Measurements from ENCODE around the gene CCDC61. TPM values are rescaled to one million over a fixed set of nuclear protein-coding genes. Genes with fewer than 3 reads are reported as not detected.

Gene CCDC61
- total RNA-seq, 1 experiment from 2014 or later = 6.3 TPM

- Histone ChIP-seq H3K4me3 (ENCODE audit: low read length) (no peak overlapping the region), H3K9me3 (ENCODE audit: low read length) (0 out of 2 replicates have a peak, but pooled peaks cover 4% of the 10 kb centered on the region), H2AFZ (ENCODE audit: low read length) (no peak overlapping the region), H3K36me3 (ENCODE audit: low read depth, low read length) (no peaks in the 10 kb centered on the region), H3K4me1 (ENCODE audit: insufficient read depth, low read length) (peaks cover 9% of the 10 kb centered on the region; the same call in 1 of the 2 replicates), H3K79me2 (ENCODE audit: low read length) (no peaks in the 10 kb centered on the region), H3K4me2 (ENCODE audit: low read length) (no peak overlapping the region), H4K20me1 (ENCODE audit: low read length) (no peaks in the 10 kb centered on the region), H3K27ac (ENCODE audit: low read length) (no peak overlapping the region), H3K9ac (ENCODE audit: low read length) (no peak overlapping the region), H3K27me3 (ENCODE audit: low read length) (peaks cover 21% of the 10 kb centered on the region; the same call in 1 of the 2 replicates), H3F3A (ENCODE audit: low read length, unreplicated experiment) (no peaks in the 10 kb centered on the region), H3K9me2 (replicated peaks; ENCODE audit: low read length) (no peaks in the 10 kb centered on the region)
- intact Hi-C loops (cut with micrococcal nuclease) = no loop called here
- ChIA-PET CTCF (no interaction called here), POLR2A (ENCODE audit: unreplicated experiment) (no interaction called here)
- TF ChIP-seq EZH2 (IDR thresholded peaks at IDR 0.05; ENCODE audit: low read length, unreplicated experiment) = no peak
- TF ChIP-seq EZH2phosphoT487 (IDR thresholded peaks at IDR 0.05; ENCODE audit: borderline replicate concordance, low read length) = no peak
- no peak for TF ChIP-seq CTCF (conservative IDR thresholded peaks at IDR 0.05; ENCODE audit: low read depth, low read length)
- BruUV-seq (replicated peaks) = no TSS peak
- no peak for DNase-seq
- ATAC-seq = no peak
Observed at GRCh38 chr19:46043519-46043918, 48.3 kb downstream of the CCDC61 start.

- ATAC-seq (no peak), DNase-seq (no peak)
- H3K9me2 ChIP-seq (replicated peaks; ENCODE audit: low read length) = no peaks in the 10 kb centered on the region
- H3K27ac ChIP-seq (ENCODE audit: low read length) = no peak overlapping the region
- TF ChIP-seq CTCF (conservative IDR thresholded peaks at IDR 0.05; ENCODE audit: low read depth, low read length) (peak; percentile 33; the same call in 1 of the 2 replicates), EZH2phosphoT487 (IDR thresholded peaks at IDR 0.05; ENCODE audit: borderline replicate concordance, low read length) (no peak)
- H4K20me1 ChIP-seq (ENCODE audit: low read length) = no peaks in the 10 kb centered on the region
- H3K36me3 ChIP-seq (ENCODE audit: low read depth, low read length) = no peaks in the 10 kb centered on the region
- H3K79me2 ChIP-seq (ENCODE audit: low read length) = no peaks in the 10 kb centered on the region
- H3K4me1 ChIP-seq (ENCODE audit: insufficient read depth, low read length) = no peaks in the 10 kb centered on the region
- CTCF ChIA-PET = no interaction called here
- H3K4me3 ChIP-seq (ENCODE audit: low read length) = no peak overlapping the region
- H3K27me3 ChIP-seq (ENCODE audit: low read length) = peaks cover 32% of the 10 kb centered on the region; the same call in 1 of the 2 replicates
- no peak overlapping the region for H3K4me2 ChIP-seq (ENCODE audit: low read length)
- H3K9ac ChIP-seq (ENCODE audit: low read length) = no peak overlapping the region
- no peaks in the 10 kb centered on the region for H3F3A ChIP-seq (ENCODE audit: low read length, unreplicated experiment)
- POLR2A ChIA-PET (ENCODE audit: unreplicated experiment) = no interaction called here
- H3K9me3 ChIP-seq (ENCODE audit: low read length) = no peaks in the 10 kb centered on the region
- intact Hi-C loops (cut with micrococcal nuclease) = no loop called here
- no peak overlapping the region for H2AFZ ChIP-seq (ENCODE audit: low read length)
- BruUV-seq (replicated peaks) = no TSS peak
Observed at GRCh38 chr19:46049597-46049996, 54.3 kb downstream of the CCDC61 start.

GRCh38 chr19:46052896-46053295 is 57.6 kb downstream of the CCDC61 start:
- H3K27me3 ChIP-seq (ENCODE audit: low read length) = peaks cover 20% of the 10 kb centered on the region; the same call in 1 of the 2 replicates
- H4K20me1 ChIP-seq (ENCODE audit: low read length) = no peaks in the 10 kb centered on the region
- no peak overlapping the region for H3K4me2 ChIP-seq (ENCODE audit: low read length)
- TF ChIP-seq CTCF (conservative IDR thresholded peaks at IDR 0.05; ENCODE audit: low read depth, low read length) = no peak
- TF ChIP-seq EZH2 (IDR thresholded peaks at IDR 0.05; ENCODE audit: low read length, unreplicated experiment) = no peak
- no peak for TF ChIP-seq EZH2phosphoT487 (IDR thresholded peaks at IDR 0.05; ENCODE audit: borderline replicate concordance, low read length)
- no peak for DNase-seq
- no peak overlapping the region for H3K27ac ChIP-seq (ENCODE audit: low read length)
- ATAC-seq = no peak
- no peak overlapping the region for H2AFZ ChIP-seq (ENCODE audit: low read length)
- H3K36me3 ChIP-seq (ENCODE audit: low read depth, low read length) = no peaks in the 10 kb centered on the region
- H3F3A ChIP-seq (ENCODE audit: low read length, unreplicated experiment) = no peaks in the 10 kb centered on the region
- no peaks in the 10 kb centered on the region for H3K9me2 ChIP-seq (replicated peaks; ENCODE audit: low read length)
- no peaks in the 10 kb centered on the region for H3K4me1 ChIP-seq (ENCODE audit: insufficient read depth, low read length)
- no peaks in the 10 kb centered on the region for H3K79me2 ChIP-seq (ENCODE audit: low read length)
- ChIA-PET CTCF (interaction anchor here (0.6 kb wide), 1 partner anchor 24 kb away, joined by 10 read pairs; no protein-coding TSS in a partner anchor), POLR2A (ENCODE audit: unreplicated experiment) (no interaction called here)
- BruUV-seq (replicated peaks) = no TSS peak
- no peak overlapping the region for H3K4me3 ChIP-seq (ENCODE audit: low read length)
- H3K9ac ChIP-seq (ENCODE audit: low read length) = no peak overlapping the region
- intact Hi-C loops (cut with micrococcal nuclease) = no loop called here
- H3K9me3 ChIP-seq (ENCODE audit: low read length) = no peaks in the 10 kb centered on the region

All from PC-3 (cell line).